Measurements from ENCODE around the gene KDM3B.

KDM3B gene

GRCh38 chr5:138438724-138439476, 86.4 kb downstream of the KDM3B start, which contains the start of gene REEP2:
Gene REEP2 (plus strand): TSS chr5:138439057. CDS start chr5:138439209, 152 bp downstream.
- no peaks in the 10 kb centered on the region for H3K27me3 ChIP-seq (ENCODE audit: control insufficient read depth, insufficient read depth, low read length)
- H3K4me1 ChIP-seq (ENCODE audit: control insufficient read depth, insufficient read depth, low read length): peaks cover 10% of the 10 kb centered on the region
- H3K36me3 ChIP-seq (ENCODE audit: control insufficient read depth, insufficient read depth, low read length): peaks cover 15% of the 10 kb centered on the region
- H3K4me3 ChIP-seq (ENCODE audit: low read length): peak within 1 kb of the TSS; percentile 64
- peak within 1 kb of the TSS; percentile 66 for H3K27ac ChIP-seq (ENCODE audit: low read depth, low read length)
- H3K9ac ChIP-seq (ENCODE audit: low read length): peak within 1 kb of the TSS; percentile 39

DNA sequence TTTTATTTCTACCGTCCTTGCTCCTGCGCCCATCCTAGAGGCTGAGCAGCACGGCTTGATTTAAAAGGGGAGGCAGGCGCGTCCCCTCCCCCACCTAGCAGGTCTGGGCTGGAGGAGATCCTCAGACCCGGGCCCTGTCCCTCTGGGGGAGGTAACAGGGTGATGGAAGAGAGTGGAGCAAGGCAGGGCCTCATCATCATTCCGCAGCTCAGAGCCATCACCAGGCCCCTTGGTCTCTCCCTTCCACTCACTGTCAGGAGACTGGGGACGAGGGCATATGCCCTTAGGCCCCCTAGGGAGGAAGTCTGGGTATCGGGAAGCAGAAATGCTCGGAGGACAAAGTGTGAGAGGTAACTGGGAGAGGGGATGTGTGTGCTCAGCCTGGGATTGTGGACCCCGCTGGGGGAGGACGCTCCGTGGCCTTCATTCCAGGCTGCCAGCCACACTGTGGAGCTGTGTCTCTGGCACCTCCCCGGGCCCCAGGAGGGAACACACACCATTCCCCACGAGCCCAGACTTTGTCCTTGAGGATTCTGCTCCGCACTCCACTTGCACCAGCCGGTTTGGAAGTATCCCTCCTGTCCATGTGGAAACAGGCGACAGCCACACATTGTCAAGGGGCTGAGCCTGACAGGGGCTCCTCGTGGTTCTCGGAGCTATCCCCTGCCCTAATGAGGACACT, 87.1 kb downstream of the KDM3B start:
- Histone ChIP-seq H3K27ac (ENCODE audit: low read depth, low read length) (peak overlapping the region; percentile 66), H3K4me1 (ENCODE audit: control insufficient read depth, insufficient read depth, low read length) (peaks cover 10% of the 10 kb centered on the region), H3K27me3 (ENCODE audit: control insufficient read depth, insufficient read depth, low read length) (no peaks in the 10 kb centered on the region), H3K36me3 (ENCODE audit: control insufficient read depth, insufficient read depth, low read length) (peaks cover 14% of the 10 kb centered on the region), H3K9ac (ENCODE audit: low read length) (peak overlapping the region; percentile 39), H3K4me3 (ENCODE audit: low read length) (peak overlapping the region; percentile 64)

- no peak overlapping the region for H3K9ac ChIP-seq (ENCODE audit: low read length)
- H3K27ac ChIP-seq (ENCODE audit: low read depth, low read length): peak overlapping the region; percentile 66
- H3K4me3 ChIP-seq (ENCODE audit: low read length): peak overlapping the region; percentile 64
Measured at GRCh38 chr5:138440159-138441073, 87.9 kb downstream of the KDM3B start.

GRCh38 chr5:138441221-138441620, 88.7 kb downstream of the KDM3B start:
- Histone ChIP-seq H3K4me3 (ENCODE audit: low read length) (no peak overlapping the region), H3K36me3 (ENCODE audit: control insufficient read depth, insufficient read depth, low read length) (peaks cover 2% of the 10 kb centered on the region), H3K27ac (ENCODE audit: low read depth, low read length) (no peak overlapping the region), H3K27me3 (ENCODE audit: control insufficient read depth, insufficient read depth, low read length) (no peaks in the 10 kb centered on the region), H3K9ac (ENCODE audit: low read length) (no peak overlapping the region), H3K4me1 (ENCODE audit: control insufficient read depth, insufficient read depth, low read length) (peaks cover 10% of the 10 kb centered on the region)

More at GRCh38 chr5:138440159-138441073, 87.9 kb downstream of the KDM3B start:
- H3K27me3 ChIP-seq (ENCODE audit: control insufficient read depth, insufficient read depth, low read length): no peaks in the 10 kb centered on the region
- H3K4me1 ChIP-seq (ENCODE audit: control insufficient read depth, insufficient read depth, low read length): peaks cover 10% of the 10 kb centered on the region
- H3K36me3 ChIP-seq (ENCODE audit: control insufficient read depth, insufficient read depth, low read length): peaks cover 8% of the 10 kb centered on the region

GRCh38 chr5:138444078-138444773, 91.7 kb downstream of the KDM3B start:
- H3K36me3 ChIP-seq (ENCODE audit: control insufficient read depth, insufficient read depth, low read length): peaks cover 2% of the 10 kb centered on the region
- no peaks in the 10 kb centered on the region for H3K27me3 ChIP-seq (ENCODE audit: control insufficient read depth, insufficient read depth, low read length)
- H3K27ac ChIP-seq (ENCODE audit: low read depth, low read length): no peak overlapping the region
- no peak overlapping the region for H3K9ac ChIP-seq (ENCODE audit: low read length)
- peaks cover 10% of the 10 kb centered on the region for H3K4me1 ChIP-seq (ENCODE audit: control insufficient read depth, insufficient read depth, low read length)
- no peak overlapping the region for H3K4me3 ChIP-seq (ENCODE audit: low read length)

GRCh38 chr5:138444774-138445546, 92.5 kb downstream of the KDM3B start:
- Histone ChIP-seq H3K27me3 (ENCODE audit: control insufficient read depth, insufficient read depth, low read length) (no peaks in the 10 kb centered on the region), H3K36me3 (ENCODE audit: control insufficient read depth, insufficient read depth, low read length) (peaks cover 2% of the 10 kb centered on the region), H3K9ac (ENCODE audit: low read length) (no peak overlapping the region), H3K4me3 (ENCODE audit: low read length) (no peak overlapping the region), H3K27ac (ENCODE audit: low read depth, low read length) (no peak overlapping the region), H3K4me1 (ENCODE audit: control insufficient read depth, insufficient read depth, low read length) (peaks cover 3% of the 10 kb centered on the region)

GRCh38 chr5:138445547-138446271, 93.2 kb downstream of the KDM3B start:
- no peak overlapping the region for H3K9ac ChIP-seq (ENCODE audit: low read length)
- H3K4me3 ChIP-seq (ENCODE audit: low read length): no peak overlapping the region
- no peak overlapping the region for H3K27ac ChIP-seq (ENCODE audit: low read depth, low read length)
- peaks cover 3% of the 10 kb centered on the region for H3K4me1 ChIP-seq (ENCODE audit: control insufficient read depth, insufficient read depth, low read length)
- H3K36me3 ChIP-seq (ENCODE audit: control insufficient read depth, insufficient read depth, low read length): peaks cover 2% of the 10 kb centered on the region
- no peaks in the 10 kb centered on the region for H3K27me3 ChIP-seq (ENCODE audit: control insufficient read depth, insufficient read depth, low read length)

DNA sequence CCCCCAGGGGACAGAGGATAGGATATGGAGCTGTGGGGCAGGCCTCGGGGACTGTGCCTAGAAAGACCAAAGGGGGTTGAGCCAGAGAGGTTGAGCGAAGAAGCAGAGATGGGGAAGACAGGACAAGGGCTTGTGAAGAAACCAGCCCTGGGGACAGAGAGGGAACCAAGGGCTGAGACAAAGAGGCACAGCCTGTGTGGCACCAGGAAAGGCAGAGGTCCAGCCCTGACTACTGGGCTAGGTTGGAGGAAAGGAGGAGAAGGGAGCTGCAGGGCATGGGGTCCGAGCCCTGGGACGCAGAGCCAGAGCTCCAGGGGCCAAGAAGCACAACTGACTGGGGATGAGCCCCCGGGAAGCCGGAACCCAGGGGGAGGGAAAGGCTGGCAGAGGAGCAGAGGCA, 95.6 kb downstream of the KDM3B start:
- Histone ChIP-seq H3K4me3 (ENCODE audit: low read length) (no peak overlapping the region), H3K27ac (ENCODE audit: low read depth, low read length) (no peak overlapping the region), H3K36me3 (ENCODE audit: control insufficient read depth, insufficient read depth, low read length) (peaks cover 2% of the 10 kb centered on the region), H3K4me1 (ENCODE audit: control insufficient read depth, insufficient read depth, low read length) (peaks cover 3% of the 10 kb centered on the region), H3K27me3 (ENCODE audit: control insufficient read depth, insufficient read depth, low read length) (no peaks in the 10 kb centered on the region), H3K9ac (ENCODE audit: low read length) (no peak overlapping the region)

DNA sequence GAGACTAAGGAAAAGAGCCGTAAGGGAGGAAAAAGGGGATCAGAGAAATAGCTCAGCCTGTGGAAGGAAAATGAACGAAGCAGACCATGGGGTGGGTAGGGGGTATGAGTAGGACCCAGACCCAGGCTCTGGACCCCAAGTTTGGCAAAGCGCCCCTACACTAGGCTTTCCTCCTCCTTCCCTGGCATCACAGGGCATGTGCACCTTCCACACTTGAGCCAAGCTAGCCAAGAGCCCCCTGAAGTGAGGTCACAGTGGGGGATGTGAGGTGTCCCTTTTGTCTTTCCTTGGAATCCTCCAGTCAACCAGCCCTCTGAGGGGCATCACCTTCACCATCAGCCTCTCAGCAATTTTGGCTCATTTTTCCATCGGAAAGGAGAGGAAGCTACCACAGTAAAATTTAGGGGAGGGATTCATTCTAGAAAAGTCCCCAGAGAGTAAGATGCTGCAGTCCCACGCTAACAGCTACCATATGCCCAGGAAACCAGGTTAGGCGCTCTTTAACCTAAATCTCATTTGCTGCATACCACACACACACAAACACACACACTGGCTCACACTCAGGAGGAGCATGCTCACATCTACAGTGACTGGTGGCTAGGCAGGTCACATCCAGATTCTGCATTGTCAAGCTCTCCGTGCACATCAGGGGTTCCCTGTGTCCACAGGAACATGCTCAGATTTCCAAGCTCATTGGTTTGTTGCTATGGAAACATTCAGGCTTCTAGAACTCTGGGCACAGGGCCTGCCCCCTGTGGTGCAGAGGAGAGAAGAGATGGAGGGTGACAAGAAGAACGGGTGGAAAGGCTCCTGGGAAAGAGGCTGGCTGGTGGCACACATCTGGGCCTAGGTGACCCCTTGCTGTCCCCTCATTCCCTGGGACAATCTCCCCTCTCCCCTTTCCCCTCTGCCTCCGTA, 96.3 kb downstream of the KDM3B start:
- peaks cover 3% of the 10 kb centered on the region for H3K4me1 ChIP-seq (ENCODE audit: control insufficient read depth, insufficient read depth, low read length)
- H3K36me3 ChIP-seq (ENCODE audit: control insufficient read depth, insufficient read depth, low read length): peaks cover under 1% of the 10 kb centered on the region
- no peak overlapping the region for H3K27ac ChIP-seq (ENCODE audit: low read depth, low read length)
- H3K27me3 ChIP-seq (ENCODE audit: control insufficient read depth, insufficient read depth, low read length): no peaks in the 10 kb centered on the region
- no peak overlapping the region for H3K4me3 ChIP-seq (ENCODE audit: low read length)
- no peak overlapping the region for H3K9ac ChIP-seq (ENCODE audit: low read length)

DNA sequence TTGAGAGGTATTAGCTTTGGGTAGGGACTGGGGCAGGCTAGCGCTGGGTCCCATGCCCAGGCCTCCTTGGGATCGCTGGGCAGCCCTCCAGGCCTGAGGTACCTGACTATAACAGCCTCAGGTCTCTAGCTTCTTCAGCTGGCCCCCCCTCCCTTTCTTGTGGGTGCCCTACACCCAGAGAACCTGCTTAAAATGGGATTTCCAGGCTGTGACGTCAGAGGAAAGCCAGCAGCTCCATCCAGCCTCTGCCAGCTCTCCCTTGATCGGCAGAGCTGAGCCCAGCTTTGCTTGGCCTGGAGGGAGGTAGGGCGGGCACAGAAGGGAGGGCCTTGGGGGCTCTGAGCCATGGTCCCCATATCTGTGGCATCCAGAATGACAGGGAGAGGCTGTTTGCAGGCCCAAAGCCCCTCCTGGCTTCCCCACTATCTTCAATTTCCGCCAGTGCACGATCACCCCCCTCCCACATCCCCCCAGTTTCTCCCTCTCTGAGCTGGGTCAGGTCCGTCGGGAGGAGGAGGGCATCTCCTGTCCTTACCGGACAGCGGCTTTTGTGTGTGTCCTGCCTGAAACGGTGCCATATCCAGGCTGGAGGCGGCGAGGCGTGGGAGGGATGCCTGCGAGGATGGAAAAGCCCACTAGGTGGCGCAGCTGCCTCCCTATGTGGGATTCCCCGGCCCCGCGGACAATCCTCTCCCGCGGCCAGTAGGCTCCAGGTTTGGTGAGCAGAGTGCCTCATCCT, 97.2 kb downstream of the KDM3B start:
- Histone ChIP-seq H3K4me1 (ENCODE audit: control insufficient read depth, insufficient read depth, low read length) (peaks cover 3% of the 10 kb centered on the region), H3K9ac (ENCODE audit: low read length) (no peak overlapping the region), H3K4me3 (ENCODE audit: low read length) (peak overlapping the region; percentile 33), H3K36me3 (ENCODE audit: control insufficient read depth, insufficient read depth, low read length) (no peaks in the 10 kb centered on the region), H3K27me3 (ENCODE audit: control insufficient read depth, insufficient read depth, low read length) (no peaks in the 10 kb centered on the region), H3K27ac (ENCODE audit: low read depth, low read length) (no peak overlapping the region)

Measured in rectal smooth muscle tissue (tissue), 1 donor.